ENCODE data around the gene MYRIP.

GRCh38 chr3:40242216-40242615 lies 432.8 kb downstream of the MYRIP start:
- TF ChIP-seq CTCF (IDR thresholded peaks at IDR 0.05) (no peak), EP300 (IDR thresholded peaks at IDR 0.05) (no peak)

Measured in suprapubic skin (tissue), 3 donors.